HepG2 (cell line): Measurements from ENCODE around the gene NPBWR2. TPM values are rescaled to one million over a fixed set of nuclear protein-coding genes. Genes with fewer than 3 reads are reported as not detected.

Experiments
- GLI4 ChIP-seq: sonication (generic); formaldehyde crosslinking; IDR thresholded peaks from 2 replicates; pipeline ENCODE4 v1.5.1; 2020; ENCODE audit warnings: missing genetic modification reagents, mild to moderate bottlenecking, moderate library complexity, borderline replicate concordance
- IRF2 ChIP-seq: IDR thresholded peaks from 2 replicates; pipeline ENCODE4 v1.6.1; 2018; ENCODE audit warnings: missing genetic modification reagents, missing compliant biosample characterization
- KDM1A ChIP-seq: IDR thresholded peaks from 2 replicates; pipeline ENCODE4 v1.6.1; 2016; ENCODE audit warnings: missing compliant biosample characterization
- ONECUT2 ChIP-seq: sonication (generic); formaldehyde crosslinking; IDR thresholded peaks from 2 replicates; pipeline ENCODE4 v1.4.0; 2020; ENCODE audit warnings: missing genetic modification reagents
- PCBP1 ChIP-seq: fragments of 200-400 bp; formaldehyde crosslinking; IDR thresholded peaks from 2 replicates; pipeline ENCODE4 v1.6.1; 2017; ENCODE audit warnings: mild to moderate bottlenecking, low read depth, low read length, borderline replicate concordance
- RFX5 ChIP-seq: IDR thresholded peaks from 2 replicates; pipeline ENCODE4 v1.6.1; 2011; ENCODE audit warnings: low read depth, low read length, improper control_type of control experiment
- SAFB2 ChIP-seq: sonication (generic); formaldehyde crosslinking; IDR thresholded peaks from 2 replicates; pipeline ENCODE4 v1.5.1; 2020; ENCODE audit warnings: missing genetic modification reagents, low read depth, mild to moderate bottlenecking, borderline replicate concordance
- ZFY ChIP-seq: sonication (generic); formaldehyde crosslinking; IDR thresholded peaks from 2 replicates; pipeline ENCODE4 v1.4.0; 2020; ENCODE audit warnings: missing genetic modification reagents
- ZMYM3 ChIP-seq: sonication (generic); formaldehyde crosslinking; IDR thresholded peaks from 2 replicates; pipeline ENCODE4 v1.5.1; 2020; ENCODE audit warnings: mild to moderate bottlenecking, missing genetic modification reagents
- ZNF180 ChIP-seq: sonication (generic); formaldehyde crosslinking; IDR thresholded peaks from 2 replicates; pipeline ENCODE4 v1.4.0; 2020; ENCODE audit warnings: low read depth, missing genetic modification reagents, borderline replicate concordance
- ZNF224 ChIP-seq: sonication (generic); formaldehyde crosslinking; IDR thresholded peaks from 2 replicates; pipeline ENCODE4 v1.5.0; 2020; ENCODE audit warnings: mild to moderate bottlenecking, missing genetic modification reagents
- ZNF296 ChIP-seq: sonication (generic); formaldehyde crosslinking; conservative IDR thresholded peaks from 2 replicates; pipeline ENCODE4 v1.5.0; 2020; ENCODE audit warnings: mild to moderate bottlenecking, missing genetic modification reagents
- ZNF883 ChIP-seq: sonication (generic); formaldehyde crosslinking; IDR thresholded peaks from 2 replicates; pipeline ENCODE4 v1.5.1; 2020; ENCODE audit warnings: mild to moderate bottlenecking, missing genetic modification reagents; ENCODE audit errors: not compliant biosample characterization
- polyA plus RNA-seq, 8 experiments: library from polyadenylated mRNA; depleted of rRNA in 3 of 8; stranded (reverse) in 7 of 8; unstranded in 1 of 8; fragments of >200 nt; fragmentation: Illumina TruSeq in 4 of 8; extraction: Trizol in 4 of 8; gene quantifications; 2 replicates each; pipeline versions ENCODE4 v1.2.1 to v1.2.3, GENCODE V29; 2011 to 2016; ENCODE audit warnings: low read depth in 4 of 8, missing spikeins in 1 of 8, mixed read lengths in 1 of 8; ENCODE audit not compliant: insufficient read depth in 1 of 8
- total RNA-seq, 5 experiments: library from RNA; depleted of rRNA; stranded (reverse); fragments of >200 nt; fragmentation: Illumina TruSeq; extraction: Trizol; gene quantifications; 2 replicates each; pipeline ENCODE4 v1.2.3, GENCODE V29; 2016; ENCODE audit warnings: low read depth in 1 of 5
- TF ChIP-seq, protein P1 (sequence below): sonication (generic); formaldehyde crosslinking; IDR thresholded peaks from 2 replicates; pipeline ENCODE4 v1.4.0; 2020; ENCODE audit warnings: mild to moderate bottlenecking, missing genetic modification reagents
- TF ChIP-seq, protein P2 (sequence below): sonication (generic); formaldehyde crosslinking; IDR thresholded peaks from 2 replicates; pipeline ENCODE4 v1.5.1; 2020; ENCODE audit warnings: mild to moderate bottlenecking, missing genetic modification reagents
- TF ChIP-seq, protein P3 (sequence below): sonication (generic); formaldehyde crosslinking; IDR thresholded peaks from 2 replicates; pipeline ENCODE4 v1.8.0; 2022; ENCODE audit warnings: missing genetic modification reagents, mild to moderate bottlenecking, borderline replicate concordance
- TF ChIP-seq, protein P4 (sequence below): sonication (generic); formaldehyde crosslinking; IDR thresholded peaks from 2 replicates; pipeline ENCODE4 v1.4.0; 2020; ENCODE audit warnings: mild to moderate bottlenecking, missing genetic modification reagents
- TF ChIP-seq, protein P5 (sequence below): sonication (generic); formaldehyde crosslinking; IDR thresholded peaks from 2 replicates; pipeline ENCODE4 v1.4.0; 2020; ENCODE audit warnings: missing genetic modification reagents

NPBWR2 gene
- total and polyA plus RNA-seq, 2 of the 13 experiments (the other 11 are each of a cell fraction or from before 2014, with no cell fraction given), result not detected

DNA sequence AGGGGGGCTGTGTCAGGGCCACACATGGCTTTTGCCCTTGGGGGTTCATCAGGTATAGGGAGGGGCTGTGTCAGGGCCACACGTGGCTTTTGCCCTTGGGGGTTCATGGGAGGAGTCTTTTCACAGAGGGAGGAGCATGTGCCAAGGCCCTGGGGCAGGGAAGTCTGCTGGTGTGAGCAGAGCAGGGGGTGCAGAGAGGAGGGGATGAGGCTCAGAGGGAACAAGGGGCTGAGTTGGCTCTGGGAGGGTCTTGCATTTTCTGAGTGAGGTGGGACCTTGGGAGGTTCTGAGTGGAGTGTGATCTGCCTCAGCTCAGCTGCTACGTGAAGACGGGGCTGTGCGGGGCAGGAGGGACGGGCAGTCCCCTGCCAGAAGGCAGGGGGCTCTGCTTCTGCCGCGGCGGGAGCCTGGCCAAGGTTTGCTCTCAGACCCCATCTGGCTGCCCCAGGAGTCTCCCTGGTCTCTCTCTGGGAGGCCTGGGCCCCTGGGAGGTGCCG, 51.9 kb downstream of the NPBWR2 start (continued):
- TF ChIP-seq, protein P1, sequence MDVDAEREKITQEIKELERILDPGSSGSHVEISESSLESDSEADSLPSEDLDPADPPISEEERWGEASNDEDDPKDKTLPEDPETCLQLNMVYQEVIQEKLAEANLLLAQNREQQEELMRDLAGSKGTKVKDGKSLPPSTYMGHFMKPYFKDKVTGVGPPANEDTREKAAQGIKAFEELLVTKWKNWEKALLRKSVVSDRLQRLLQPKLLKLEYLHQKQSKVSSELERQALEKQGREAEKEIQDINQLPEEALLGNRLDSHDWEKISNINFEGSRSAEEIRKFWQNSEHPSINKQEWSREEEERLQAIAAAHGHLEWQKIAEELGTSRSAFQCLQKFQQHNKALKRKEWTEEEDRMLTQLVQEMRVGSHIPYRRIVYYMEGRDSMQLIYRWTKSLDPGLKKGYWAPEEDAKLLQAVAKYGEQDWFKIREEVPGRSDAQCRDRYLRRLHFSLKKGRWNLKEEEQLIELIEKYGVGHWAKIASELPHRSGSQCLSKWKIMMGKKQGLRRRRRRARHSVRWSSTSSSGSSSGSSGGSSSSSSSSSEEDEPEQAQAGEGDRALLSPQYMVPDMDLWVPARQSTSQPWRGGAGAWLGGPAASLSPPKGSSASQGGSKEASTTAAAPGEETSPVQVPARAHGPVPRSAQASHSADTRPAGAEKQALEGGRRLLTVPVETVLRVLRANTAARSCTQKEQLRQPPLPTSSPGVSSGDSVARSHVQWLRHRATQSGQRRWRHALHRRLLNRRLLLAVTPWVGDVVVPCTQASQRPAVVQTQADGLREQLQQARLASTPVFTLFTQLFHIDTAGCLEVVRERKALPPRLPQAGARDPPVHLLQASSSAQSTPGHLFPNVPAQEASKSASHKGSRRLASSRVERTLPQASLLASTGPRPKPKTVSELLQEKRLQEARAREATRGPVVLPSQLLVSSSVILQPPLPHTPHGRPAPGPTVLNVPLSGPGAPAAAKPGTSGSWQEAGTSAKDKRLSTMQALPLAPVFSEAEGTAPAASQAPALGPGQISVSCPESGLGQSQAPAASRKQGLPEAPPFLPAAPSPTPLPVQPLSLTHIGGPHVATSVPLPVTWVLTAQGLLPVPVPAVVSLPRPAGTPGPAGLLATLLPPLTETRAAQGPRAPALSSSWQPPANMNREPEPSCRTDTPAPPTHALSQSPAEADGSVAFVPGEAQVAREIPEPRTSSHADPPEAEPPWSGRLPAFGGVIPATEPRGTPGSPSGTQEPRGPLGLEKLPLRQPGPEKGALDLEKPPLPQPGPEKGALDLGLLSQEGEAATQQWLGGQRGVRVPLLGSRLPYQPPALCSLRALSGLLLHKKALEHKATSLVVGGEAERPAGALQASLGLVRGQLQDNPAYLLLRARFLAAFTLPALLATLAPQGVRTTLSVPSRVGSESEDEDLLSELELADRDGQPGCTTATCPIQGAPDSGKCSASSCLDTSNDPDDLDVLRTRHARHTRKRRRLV (CRISPR knock-in tag), result peak; percentile 55; the same call in 1 of the 2 replicates
- TF ChIP-seq ZNF224 (peak; percentile 58; the same call in 1 of the 2 replicates), SAFB2 (CRISPR knock-in tag) (0 out of 2 replicates have a peak, but pooled peaks have one; percentile 41), ZMYM3 (CRISPR knock-in tag) (peak; percentile 100), GLI4 (CRISPR knock-in tag) (no peak), PCBP1 (no peak), KDM1A (CRISPR knock-in tag) (peak; percentile 100), ZNF883 (CRISPR knock-in tag) (no peak), ZNF180 (CRISPR knock-in tag) (no peak), ONECUT2 (no peak), RFX5 (no peak), IRF2 (CRISPR knock-in tag) (no peak), ZFY (CRISPR knock-in tag) (no peak), ZNF296 (CRISPR knock-in tag) (no peak)
- TF ChIP-seq, protein P2, sequence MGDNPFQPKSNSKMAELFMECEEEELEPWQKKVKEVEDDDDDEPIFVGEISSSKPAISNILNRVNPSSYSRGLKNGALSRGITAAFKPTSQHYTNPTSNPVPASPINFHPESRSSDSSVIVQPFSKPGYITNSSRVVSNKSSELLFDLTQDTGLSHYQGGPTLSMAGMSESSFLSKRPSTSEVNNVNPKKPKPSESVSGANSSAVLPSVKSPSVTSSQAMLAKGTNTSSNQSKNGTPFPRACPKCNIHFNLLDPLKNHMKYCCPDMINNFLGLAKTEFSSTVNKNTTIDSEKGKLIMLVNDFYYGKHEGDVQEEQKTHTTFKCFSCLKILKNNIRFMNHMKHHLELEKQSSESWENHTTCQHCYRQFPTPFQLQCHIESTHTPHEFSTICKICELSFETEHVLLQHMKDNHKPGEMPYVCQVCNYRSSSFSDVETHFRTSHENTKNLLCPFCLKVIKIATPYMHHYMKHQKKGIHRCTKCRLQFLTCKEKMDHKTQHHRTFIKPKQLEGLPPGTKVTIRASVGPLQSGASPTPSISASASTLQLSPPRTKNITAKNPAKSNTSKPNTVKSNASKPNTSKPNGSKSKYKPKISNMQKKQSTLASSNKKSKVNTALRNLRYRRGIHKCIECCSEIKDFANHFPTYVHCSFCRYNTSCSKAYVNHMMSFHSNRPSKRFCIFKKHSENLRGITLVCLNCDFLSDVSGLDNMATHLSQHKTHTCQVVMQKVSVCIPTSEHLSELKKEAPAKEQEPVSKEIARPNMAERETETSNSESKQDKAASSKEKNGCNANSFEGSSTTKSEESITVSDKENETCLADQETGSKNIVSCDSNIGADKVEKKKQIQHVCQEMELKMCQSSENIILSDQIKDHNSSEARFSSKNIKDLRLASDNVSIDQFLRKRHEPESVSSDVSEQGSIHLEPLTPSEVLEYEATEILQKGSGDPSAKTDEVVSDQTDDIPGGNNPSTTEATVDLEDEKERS (CRISPR knock-in tag), result 0 out of 2 replicates have a peak, but pooled peaks have one; percentile 15
- TF ChIP-seq, protein P3, sequence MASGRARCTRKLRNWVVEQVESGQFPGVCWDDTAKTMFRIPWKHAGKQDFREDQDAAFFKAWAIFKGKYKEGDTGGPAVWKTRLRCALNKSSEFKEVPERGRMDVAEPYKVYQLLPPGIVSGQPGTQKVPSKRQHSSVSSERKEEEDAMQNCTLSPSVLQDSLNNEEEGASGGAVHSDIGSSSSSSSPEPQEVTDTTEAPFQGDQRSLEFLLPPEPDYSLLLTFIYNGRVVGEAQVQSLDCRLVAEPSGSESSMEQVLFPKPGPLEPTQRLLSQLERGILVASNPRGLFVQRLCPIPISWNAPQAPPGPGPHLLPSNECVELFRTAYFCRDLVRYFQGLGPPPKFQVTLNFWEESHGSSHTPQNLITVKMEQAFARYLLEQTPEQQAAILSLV (CRISPR knock-in tag), result 0 out of 2 replicates have a peak, but pooled peaks have one; percentile 9
- TF ChIP-seq, protein P4, sequence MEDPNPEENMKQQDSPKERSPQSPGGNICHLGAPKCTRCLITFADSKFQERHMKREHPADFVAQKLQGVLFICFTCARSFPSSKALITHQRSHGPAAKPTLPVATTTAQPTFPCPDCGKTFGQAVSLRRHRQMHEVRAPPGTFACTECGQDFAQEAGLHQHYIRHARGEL (CRISPR knock-in tag), result 0 out of 2 replicates have a peak, but pooled peaks have one; percentile 36
- TF ChIP-seq, protein P5, sequence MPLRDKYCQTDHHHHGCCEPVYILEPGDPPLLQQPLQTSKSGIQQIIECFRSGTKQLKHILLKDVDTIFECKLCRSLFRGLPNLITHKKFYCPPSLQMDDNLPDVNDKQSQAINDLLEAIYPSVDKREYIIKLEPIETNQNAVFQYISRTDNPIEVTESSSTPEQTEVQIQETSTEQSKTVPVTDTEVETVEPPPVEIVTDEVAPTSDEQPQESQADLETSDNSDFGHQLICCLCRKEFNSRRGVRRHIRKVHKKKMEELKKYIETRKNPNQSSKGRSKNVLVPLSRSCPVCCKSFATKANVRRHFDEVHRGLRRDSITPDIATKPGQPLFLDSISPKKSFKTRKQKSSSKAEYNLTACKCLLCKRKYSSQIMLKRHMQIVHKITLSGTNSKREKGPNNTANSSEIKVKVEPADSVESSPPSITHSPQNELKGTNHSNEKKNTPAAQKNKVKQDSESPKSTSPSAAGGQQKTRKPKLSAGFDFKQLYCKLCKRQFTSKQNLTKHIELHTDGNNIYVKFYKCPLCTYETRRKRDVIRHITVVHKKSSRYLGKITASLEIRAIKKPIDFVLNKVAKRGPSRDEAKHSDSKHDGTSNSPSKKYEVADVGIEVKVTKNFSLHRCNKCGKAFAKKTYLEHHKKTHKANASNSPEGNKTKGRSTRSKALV (CRISPR knock-in tag), result no peak
